Stromal cell of bone marrow (primary cell): Measurements from ENCODE around the gene PLA2G7.
"Not testable (repeated sequence)": the region's sequence is repeated elsewhere in the genome, so short reads cannot be mapped to it uniquely, and the experiment has no call there.

Source experiments
- DNase-seq: peaks from one replicate; pipeline ENCODE4 v3.0.0-alpha.2; 2012; ENCODE audit warnings: low read depth

The PLA2G7 gene

DNA sequence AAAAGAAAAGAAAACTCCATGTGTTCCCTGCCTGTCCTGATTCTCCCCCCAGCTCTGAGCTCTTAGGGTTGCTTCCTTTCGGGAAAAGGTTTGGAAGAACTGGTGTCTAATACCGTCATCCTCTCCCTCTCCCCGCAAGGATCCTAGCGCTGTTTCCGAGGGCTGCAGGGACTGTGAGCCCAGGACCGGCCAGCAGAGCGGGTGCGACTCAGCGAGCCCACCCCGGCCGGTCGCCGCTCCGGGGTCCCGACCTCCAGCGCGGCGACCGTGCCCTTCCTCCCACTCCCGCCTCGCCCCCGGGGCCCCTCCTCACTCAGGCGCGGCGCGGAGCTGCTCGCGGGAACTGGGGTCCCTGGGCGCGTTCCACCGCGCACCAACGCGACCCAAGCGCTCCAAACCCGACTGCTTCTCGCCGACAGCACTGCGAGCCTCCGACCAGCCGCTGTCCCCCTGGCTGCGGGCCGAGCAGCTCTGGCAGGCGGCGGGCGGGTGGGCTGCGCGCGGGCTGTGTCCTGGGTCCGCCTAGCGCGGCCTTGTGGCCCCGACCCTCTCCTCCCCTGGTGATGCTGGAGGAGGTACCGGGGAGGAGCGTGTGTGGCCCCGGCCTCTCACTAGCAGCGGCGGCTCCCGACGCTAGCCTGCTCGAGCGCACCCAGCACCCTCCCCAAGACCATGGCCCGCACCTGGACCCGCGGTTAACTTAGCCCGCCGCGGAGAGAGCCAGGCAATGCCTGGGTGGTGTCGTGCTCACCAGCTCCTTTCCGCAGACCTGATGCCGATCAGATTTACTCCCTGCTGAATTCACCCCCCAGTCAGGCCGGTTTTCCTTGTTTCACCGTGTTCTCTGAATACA lies at the start of gene PLA2G7:
TSS of gene PLA2G7 (minus strand) at position 509 of the 853 bp plus-strand sequence. CDS start 12,484 bp downstream, outside the sequence.
- DNase-seq, result no peak

DNA sequence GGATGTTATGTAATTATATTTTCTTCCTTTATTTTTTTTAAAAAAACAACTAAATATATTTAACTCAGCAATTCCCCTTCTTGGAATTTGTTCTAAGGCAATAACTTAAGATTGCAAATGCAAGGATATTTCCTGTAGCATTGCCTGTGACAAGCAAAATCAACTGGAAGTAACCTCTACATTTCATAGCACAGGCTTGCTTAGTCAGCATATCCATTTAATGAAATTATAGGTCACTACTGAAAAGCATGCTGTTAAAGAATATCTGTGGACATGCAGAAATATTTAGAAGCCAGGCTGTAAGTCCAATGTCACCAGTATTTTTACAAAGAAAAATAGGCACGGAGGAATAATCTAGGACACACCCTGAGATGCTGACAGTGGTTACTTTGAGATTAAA lies 49.4 kb upstream of the PLA2G7 start:
- no peak for DNase-seq

DNA sequence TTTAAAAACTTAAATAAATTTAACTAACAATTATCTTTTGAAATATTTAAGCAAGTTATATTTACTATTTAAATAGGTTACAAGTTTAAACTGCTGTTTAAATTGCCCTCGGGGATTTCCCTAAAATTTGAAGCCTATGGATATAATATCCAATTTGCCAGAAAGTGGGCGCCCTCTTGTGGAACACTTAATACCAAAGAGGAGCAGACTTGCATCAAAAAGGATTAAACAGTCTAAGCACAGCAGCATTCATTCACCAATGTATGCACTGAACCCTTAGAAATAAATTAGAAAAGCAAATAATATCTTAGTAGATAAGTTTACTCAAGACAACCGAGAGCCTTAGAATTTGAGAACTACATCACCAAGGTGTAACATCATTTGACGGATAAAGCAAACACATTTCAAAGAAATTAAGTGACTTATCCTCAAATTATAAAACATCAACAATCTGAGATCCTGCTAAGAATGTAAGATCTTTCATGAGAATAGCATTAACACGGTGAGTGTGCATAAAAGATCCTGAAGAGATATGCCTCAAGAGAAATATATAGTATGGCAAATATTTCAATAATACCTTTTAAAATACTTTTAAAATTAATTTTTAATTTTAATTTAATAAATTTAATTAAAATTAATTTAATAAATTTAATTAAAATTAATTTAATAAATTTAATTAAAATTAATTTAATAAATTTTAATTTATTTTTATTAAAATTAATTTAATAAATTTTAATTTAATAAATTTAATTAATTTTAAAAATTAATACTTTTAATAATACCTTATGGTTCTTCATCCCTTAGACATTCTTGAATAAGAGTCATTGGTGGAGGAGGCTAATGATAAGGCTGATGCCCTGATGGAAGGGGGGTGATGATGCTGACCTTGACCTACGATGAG lies 46.6 kb upstream of the PLA2G7 start:
- DNase-seq, result peak; percentile 43

DNA sequence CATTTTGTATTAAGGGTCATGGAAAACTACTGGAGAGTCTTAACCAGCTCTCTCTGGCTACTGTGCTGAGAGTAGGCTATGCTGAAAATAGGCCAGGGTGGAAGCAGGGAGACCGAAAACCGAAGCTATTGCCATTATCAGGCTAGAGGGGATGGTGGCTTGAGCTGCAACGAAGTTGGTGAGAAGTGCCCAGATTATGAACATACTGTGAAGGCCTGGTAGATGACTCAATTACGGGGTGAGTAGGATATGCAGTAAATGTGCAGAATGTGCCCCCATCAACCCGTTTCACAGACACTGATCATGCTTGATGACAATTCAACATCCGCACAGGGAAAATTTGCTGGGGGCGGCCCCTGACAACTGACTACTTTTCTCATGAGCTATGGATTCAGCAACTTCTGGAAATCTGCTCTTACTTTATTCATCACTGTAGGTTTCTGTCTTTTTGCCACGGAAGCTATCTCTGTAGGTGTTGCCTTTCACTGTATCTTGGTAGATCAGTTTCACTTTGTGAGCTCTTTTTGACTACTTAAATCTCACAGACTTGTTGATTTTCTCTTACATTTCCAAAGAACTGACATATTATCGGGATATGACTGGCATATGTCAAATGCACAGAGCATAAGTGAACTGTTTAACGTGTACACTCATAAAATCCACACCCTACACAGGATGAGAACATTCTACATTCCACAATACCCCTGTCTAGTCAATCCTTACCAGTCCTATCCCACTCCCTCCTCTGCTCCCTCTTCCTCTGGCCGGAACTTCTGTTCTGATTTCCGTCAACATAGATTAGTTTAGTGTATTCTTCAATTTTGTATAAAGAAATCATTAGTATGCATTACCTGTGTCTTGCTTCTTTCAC lies 42.5 kb upstream of the PLA2G7 start:
- no peak for DNase-seq

DNA sequence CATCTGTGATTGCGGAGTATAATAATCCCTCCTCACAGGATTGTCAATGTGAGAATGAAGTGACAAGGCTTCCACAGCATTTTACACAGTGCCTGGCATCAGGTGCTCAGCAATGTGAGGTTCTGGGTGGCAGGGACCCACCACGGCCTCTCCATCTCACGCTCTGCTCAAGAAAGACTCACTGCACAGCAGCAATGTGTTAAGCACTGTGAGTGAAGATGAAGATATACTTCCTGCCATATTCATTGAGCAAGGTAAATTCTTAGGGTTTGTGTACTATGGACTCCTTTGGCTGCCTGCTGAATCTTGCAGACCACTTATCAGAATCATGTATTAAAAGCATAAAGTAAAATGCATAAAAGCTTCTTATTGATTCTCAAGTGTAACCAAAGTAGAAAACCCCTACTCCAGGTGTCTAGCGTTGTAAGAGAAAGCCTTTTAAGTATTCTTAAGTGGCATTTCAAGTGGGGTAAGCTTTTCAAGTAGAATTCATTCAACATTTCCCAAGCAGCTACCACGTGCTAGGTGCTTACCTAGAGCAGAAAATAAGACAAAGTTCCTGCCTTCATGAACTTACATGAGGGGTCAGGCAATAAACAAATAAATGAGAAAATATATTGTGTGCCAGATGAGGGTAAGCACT lies 41.0 kb upstream of the PLA2G7 start:
- DNase-seq, result no peak

DNA sequence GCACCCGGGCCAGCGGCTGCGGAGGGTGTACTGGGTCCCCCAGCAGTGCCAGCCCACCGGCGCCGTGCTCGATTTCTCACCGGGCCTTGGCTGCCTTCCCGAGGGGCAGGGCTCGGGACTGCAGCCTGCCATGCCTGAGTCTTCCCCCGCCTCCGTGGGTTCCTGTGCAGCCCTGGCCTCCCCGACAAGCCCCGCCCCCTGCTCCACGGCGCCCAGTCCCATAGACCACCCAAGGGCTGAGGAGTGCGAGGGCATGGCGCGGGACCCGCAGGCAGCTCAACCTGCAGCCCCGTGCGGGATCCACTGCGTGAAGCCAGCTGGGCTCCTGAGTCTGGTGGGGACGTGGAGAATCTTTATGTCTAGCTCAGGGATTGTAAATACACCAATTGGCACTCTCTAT lies 39.6 kb upstream of the PLA2G7 start:
- not testable (repeated sequence) for DNase-seq

DNA sequence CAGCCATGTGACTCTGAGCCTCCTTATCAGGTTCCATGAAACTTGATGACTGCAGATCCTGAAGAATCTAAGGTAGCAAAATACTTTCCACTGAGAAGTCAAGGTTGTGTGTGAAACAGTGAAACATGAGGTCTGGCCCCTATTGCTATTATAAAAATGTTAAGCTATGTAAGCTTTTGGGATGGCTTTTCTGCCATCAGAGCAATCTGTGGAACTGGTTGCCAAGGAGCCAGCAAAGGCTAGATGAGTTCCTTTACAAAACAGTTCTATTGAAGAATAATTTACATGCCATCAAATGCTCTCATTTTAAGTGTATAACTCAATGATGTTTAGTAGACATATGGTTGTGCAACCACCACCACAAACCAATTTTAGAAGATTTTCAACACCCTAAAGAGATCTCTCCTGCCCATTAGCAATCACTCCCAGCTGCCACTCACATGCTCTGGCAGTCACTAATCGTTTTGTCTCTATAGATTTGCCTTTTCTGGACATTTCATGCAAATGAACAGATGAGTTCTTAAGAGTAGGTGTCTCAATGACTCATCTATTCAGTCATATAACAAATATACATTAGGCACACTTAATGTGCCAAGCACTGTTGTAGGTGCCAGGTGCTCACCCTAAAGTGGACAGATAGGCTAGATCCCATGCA lies 38.2 kb upstream of the PLA2G7 start:
- DNase-seq, result no peak

DNA sequence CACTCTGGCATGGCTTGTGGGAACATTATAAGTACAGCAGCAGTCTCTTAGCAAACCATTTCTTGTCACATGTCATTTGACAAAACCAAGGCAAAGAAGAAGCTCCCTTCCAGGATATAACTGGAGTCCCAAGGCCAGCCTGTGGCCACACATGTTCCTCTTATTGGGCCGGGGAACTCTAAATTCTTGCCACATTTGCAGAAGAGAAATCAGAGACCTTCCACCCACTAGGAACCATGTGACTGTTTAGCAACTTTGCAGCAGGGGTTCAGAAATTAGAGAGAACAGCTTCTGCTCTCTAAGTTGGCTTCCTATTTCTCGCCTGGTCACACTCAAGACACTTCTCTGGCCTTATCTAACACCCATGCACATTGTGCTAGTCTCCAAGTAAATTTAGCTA lies 37.6 kb upstream of the PLA2G7 start:
- no peak for DNase-seq

DNA sequence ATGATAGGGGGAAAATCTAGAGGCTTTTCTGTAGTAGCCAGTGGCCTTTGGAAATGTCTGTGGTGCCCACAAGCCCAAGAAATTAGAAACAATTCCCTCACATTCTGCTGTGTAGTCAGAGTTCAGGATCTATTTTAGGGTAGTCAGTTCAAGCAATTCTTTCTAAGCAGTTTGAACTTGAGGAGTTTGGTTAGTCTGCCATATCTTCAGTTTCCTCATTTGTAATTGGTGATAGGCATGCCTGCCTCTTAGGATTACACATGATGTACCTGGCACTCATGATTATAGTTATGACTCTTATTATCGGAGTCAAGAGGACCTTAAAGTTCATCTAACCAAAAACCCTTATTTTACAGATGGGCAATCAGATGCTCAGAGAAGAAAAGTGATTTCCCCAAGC lies 36.8 kb upstream of the PLA2G7 start:
- no peak for DNase-seq

DNA sequence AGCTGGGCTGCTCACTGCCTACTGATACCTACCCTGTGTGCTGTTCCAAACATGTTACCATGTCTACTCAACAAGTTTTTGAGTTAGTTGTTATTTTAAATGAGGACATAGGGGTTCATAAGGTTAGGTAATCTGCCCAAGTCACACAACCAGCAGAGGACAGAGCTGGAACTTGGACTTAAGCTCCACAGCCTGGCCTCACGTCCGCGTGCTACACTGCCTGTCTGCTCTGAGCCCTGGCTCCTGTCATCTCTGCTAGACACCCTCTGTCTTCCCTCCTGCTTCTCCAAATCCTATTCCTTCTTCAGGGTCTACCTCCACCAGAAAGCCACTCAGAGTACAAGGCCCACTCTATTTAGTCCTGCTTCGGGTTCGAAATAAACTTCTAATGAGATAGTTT lies 29.8 kb upstream of the PLA2G7 start:
- DNase-seq, result no peak

DNA sequence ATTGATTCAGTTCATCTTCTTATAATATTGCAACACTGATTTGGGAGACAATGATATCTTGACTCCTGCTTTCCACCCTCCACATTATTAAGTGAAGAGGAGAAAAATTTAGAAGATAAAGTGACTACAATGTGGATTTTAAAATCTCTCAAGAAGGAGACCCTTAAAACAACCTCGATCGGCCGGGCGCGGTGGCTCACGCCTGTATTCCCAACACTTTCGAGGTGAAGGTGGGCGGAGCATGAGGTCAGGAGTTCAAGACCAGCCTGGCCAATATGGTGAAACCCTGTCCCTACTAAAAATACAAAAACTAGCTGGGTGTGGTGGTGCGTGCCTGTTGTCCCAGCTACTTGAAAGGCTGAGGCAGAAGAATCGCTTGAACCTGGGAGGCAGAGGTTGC lies 29.1 kb upstream of the PLA2G7 start:
- not testable (repeated sequence) for DNase-seq

DNA sequence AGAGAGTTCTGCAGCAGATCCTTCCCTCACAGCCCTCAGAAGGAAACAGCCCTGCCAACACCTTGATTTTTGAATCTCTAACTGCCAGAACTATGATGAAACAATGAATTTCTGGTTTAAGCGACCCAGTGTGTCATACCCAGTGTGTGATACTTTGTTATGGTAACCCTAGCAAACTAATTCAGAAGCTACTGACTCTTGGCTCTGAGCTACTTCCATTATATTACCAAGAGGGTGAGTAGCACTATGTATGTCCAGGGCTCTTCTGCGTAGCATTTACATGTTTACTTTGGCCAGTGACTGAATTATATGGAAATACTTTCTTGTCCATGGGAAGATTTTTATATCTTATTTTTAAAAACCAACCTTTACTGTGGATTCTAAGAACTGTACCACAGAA lies 28.3 kb upstream of the PLA2G7 start:
- DNase-seq, result no peak

DNA sequence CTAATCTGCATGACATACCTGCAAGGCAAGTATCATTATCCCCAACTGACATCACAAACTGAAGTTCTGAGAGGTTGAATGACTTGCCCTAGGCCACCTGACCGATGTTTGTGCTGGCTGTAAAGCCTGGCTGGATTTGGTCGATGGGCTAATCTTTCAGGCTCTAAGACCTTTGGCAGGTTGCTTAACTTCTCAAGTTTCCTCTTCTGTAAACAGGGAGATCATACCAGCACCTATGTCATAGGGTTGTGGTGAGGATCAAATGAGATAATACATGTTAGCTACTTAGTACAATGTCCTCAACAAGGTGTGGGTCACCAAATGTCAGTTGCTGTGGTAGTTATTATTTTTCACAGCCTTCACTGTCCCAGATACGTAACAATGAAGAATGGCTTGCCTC lies 25.8 kb upstream of the PLA2G7 start:
- DNase-seq, result no peak

DNA sequence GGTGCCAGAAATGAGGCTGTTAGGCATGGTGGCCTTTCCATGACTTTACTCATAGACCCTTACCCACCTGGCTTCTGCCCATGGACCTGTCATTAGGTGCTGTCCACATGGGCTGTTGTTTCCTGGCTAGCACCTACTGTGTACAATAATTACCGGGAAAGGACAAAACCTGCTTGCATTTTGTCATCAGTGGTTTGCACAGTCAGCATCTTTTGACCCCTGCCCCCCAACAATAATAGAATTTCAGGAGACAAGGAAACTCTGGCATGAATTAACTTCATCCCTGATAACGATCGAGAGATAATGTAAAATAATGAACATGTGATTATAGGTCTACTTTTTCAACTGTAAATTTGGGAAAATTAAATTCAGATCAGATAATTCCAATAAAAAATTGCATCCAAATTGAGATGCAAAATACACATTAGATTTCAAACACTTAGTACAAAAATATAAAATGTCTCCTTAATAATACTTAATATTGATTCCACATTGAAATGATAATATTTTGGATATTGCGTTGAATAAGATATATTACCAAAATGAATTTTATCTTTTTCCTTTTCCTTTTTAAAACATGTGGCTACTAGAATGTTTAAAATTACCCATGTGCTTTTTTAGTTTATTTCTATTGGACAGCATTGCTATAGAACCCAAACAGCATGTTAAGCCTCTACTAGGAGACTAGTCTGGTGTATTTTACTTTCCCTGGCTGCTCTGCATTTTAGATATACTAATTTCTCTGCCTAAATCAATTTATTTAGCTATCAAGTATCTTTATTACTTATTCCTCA lies 24.0 kb upstream of the PLA2G7 start:
- no peak for DNase-seq

DNA sequence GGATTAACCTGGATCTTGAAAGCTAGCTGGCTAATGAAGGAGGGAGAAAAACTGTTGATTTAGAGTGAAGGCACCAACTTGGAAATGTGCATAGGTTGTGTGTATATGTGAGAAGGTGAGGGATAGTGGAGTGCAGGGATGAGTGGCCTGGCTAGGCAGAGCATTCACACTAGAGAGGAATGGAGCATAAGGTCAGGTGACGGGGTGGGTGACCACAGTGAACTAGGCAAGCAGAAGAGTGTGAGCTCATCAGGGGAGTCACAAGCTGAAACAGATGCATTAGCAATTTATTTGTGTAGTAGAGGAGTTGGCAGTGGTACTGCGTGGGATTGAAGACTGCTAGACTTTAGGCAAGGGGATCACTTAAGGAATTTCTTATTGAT lies 22.0 kb upstream of the PLA2G7 start:
- DNase-seq, result peak; percentile 13

DNA sequence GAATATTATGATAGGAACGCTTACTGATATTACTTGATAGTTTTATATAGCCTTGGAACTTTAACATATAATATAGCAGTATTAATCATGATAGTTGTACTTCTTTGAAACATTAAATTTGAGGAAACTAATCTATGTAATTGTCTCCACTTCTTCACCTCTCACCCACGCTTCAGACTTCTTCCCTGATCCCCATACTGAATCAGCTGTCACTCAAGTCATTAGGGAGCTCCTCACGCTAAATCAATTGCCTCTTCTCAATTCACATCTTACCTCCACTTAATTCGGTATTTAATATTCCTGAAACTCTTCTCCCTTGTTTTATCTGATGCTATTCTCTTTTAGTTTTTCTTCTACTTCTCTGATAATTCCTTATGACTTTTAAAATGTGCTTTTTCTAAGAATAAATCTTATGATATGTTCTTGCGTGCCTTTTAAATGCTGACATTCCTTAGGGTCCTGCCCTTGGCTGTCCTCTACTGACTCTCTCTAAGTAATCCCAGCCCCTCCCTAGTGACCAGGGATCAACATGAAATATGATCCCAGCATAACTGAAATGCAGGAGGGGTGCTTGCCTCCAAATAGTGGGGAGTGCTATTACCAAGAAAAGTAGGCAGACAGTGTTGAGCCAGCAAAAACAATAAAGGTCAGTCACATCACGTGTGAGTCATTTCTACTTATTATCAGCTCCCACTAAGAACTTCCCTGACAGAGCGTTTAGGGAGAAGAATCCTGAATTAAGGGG lies 21.5 kb upstream of the PLA2G7 start:
- peak; percentile 35 for DNase-seq

DNA sequence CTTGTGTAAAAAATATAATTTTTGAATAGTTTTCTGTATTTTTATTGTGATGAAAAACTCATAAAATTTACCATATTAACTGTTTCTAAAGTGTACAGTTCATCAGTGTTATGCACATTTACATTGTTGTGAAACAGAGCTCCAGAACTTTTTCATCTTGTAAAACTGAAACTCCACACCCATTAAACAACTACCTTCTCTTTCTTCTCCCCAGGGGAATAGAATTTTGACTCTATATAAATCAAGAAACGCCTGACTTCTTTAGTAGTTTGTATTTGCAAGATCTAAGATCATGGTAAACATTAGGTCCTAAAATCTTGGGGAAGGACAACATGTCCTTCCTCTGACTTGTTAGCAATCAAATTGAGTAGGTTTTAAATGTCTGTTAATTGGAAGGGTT lies 20.7 kb upstream of the PLA2G7 start:
- no peak for DNase-seq

DNA sequence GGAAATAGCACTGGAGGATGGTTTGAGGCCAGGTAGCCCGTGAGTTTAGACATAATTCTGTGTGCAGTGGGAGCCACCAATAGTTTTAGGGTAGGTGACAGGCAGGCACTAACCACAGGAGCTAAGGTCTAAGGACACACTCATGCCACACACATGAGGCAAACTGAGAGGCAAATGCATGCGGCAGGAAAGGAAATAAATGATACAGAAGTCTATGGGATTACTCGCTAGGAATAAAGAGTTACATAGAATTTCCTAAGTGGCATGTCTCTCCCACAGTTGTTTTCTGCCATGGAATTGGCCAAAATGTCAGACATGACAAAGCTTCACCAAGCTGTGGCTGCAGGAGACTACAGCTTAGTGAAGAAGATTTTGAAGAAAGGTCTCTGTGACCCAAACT lies 16.5 kb upstream of the PLA2G7 start:
- DNase-seq, result no peak

DNA sequence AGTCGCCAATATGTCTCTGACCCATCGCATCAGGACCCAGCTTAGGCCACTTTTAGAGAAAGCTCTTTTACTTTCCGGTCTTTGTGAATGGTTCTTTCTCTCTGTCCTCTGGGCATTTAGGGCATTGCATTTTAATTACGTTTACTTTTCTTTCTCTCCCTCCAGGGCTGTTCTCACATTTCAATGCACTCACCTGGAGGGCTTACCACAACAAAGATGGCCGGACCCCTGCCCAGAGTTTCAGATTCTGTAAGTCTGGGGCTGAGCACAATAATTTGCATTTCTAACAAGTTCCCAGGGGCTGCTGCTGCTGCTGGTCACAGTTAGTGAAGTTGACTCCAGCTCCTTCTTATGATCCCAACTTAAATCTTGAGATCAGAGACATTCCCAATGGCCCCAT lies 14.6 kb upstream of the PLA2G7 start:
- DNase-seq, result no peak
